NCI-H1436 treated with DMSO at 0.1 percent for 48 hours (cell line): ENCODE results near the gene PRRT1B.

Source experiments
- DNase-seq: peaks from one replicate; lab custom pipeline; 2025; lab: John Stamatoyannopoulos, UW

PRRT1B gene

GRCh38 chr9:131597246-131597645, 51.9 kb downstream of the PRRT1B start:
- DNase-seq: no peak

DNA sequence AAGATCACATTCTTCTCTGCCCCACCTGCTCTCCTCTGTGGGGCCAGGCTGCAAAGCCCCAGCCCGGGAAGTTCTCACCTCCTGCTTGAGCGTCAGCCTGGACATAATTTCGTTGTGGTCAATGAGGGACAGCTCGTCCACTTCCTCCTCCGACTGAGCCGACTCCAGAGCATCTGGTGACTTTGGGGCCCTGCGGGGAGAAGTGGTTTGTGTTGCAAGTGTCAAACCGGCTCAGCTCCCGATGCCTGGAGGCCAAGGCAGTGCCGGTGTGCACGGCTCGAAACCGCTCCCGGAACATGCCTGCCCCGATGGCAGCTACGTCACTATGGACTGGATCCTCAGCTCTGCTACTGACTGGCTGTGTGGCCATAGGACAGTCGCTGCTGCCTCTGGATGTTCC, 52.8 kb downstream of the PRRT1B start:
- no peak for DNase-seq

DNA sequence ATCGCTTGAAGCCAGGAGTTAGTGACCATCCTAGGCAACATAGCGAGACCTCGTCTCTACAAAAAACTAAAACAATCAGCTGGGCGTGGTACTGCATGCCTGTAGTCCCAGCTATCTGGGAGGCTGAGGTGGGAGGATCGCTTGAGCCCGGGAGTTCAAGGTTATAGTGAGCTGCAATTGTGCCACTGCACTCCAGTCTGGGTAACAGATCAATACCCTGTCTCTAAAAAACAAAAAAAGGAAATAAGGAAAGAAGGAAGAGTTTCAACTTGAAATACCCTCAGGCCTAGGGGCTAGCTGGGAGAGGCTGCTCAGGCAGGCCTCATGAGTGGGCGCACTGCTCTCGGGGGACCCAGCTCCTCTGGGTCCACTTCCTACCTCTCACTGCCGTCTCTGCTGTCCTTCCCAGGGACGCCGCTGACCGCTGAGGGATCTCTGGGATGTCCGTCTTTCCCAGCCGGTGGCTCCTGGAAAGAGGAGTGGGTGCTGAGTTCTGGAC, 56.4 kb downstream of the PRRT1B start:
- no peak for DNase-seq

DNA sequence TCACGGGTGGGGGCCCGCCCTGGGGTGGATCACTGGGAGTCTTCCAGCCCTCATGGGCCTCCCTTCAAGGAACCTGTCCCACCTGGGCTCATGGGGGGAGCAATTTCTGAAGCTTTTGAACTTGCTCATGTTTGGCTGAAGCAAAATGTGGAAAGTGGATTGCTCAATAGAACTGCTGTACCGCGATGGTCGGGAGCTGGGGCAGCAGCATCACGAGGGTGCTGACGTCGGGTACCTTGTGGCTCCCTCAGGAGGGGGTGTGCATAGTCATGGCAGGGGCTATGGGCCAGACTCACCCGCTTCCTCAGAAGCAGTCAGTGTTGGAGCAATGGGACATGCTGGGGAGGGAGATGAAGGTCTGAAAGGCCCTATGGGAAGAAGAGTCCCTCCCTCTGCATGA, 57.9 kb downstream of the PRRT1B start:
- DNase-seq: no peak

- no peak for DNase-seq
Observed at GRCh38 chr9:131603711-131604439, 58.6 kb downstream of the PRRT1B start.

DNA sequence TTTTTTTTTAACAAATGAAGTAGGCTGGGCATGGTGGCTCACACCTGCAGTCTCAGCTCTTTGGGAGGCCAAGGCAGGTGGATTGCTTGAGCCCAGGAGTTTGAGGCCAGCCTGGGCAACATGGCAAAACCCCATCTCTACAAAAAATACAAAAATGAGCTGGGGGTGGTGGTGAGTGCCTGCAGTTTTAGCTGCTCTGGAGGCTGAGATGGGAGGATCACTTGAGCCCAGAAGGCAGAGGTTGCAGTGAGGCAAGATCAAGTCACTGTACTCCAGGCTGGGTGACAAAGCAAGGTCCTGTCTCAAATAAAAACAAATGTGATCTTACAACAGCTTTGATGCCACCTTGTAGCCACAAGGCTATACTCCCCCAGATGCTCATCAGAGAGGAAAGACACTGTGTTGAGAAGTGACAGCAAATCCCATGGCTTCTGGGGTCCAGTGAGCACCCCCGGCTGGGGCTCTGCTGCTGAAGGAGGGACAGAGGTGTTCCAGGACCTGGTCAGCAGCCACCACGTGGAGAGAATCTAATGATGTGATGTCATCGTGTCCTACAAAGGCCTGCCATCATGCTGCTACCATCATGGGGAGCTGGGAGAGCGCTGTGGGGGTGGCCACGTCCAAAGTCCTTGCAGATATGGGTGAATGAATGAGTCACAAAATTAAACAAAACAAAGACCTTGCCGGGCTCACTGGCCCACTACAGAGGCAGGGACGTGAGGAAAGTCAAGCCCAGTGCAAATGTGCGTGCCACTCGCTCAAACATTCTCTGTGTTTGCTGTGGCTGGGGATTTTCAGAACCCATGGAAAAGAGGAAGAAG, 60.7 kb downstream of the PRRT1B start:
- no peak for DNase-seq

DNA sequence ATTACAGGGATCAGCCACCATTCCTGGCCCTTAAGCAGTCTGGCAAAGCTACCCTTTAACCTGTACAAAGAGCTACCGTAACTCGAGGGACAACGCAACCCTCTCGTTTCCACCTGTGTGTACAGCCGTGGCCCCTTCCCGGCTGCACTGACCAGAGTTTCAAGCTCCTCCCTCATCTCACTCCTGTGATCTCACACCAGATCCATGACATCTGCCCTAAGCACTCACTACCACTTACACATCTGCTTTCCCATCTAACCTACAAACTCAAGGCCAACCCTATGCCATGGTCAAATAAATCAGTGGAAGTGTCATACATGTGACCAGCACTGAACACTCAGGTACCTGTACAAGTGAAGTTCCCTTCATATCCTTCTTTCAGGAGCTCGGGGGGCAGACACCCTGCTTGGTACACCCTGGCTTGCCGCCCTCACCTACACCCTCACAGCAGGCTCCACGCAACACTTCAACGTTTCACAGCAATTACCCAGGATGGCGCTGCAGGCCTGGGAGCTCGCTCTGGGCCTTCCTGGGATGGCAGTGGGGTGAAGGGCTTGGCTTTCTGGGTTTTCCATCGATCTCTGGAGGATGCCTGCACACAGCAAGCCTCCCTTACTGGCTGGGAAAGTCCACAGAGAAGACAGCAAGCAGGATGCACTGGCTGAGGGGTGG, 61.7 kb downstream of the PRRT1B start:
- no peak for DNase-seq

DNA sequence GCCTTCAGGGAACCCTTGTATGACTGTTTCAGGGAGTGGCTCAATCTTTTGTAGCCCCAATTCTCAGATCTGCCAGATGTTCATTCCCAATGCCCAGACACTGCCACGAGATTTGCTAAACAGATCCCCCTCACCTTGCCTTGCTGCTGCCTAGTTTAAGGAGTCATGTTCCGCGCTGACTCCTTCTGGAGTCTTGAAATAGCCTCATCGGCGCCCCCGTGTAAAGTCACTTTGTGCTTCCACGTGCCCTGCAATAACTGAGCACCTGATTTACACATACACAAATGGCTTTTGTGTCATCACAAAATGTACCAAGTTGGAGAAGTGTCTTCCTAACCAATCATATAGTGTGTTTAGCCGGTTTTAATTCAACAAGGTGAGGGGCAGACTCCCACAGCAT, 62.3 kb downstream of the PRRT1B start:
- no peak for DNase-seq

DNA sequence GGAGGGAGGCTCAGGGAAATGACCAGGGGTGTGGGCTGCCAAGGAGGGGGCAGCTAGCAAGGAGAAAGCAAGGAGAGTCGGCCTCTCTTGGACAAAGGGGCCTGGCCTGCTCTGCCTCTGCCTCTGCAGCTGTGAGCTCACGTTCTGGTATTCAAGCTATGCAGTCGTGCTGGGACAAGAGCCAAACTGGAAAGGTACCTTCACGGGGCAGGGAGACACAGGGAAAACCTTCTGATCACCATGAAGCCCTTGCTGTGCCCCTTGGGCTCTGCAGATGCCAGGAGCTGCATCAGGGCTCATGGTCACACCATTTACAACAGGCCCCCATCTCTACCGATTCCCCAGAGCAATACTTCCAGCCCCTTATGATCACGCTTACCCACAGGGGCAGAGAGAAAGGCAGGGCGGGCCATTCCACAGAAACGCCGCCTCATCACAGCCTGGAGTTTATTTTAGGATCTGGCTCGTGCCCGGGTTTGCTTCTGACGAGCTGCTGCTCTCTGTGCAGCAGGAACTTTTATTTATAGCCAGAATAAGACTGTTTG, 63.2 kb downstream of the PRRT1B start:
- DNase-seq: no peak
